ENCODE results near the gene PELI2. TPM values are rescaled to one million over a fixed set of nuclear protein-coding genes. Genes with fewer than 3 reads are reported as not detected.

The PELI2 gene
- total and polyA plus RNA-seq, 3 donors from 2014 or later, result 14.5 to 32.5 (median 27.6) TPM

GRCh38 chr14:56247495-56248200 lies 129.4 kb downstream of the PELI2 start:
- H3K36me3 ChIP-seq (ENCODE audit: low read depth, missing control alignments), result no peaks in the 10 kb centered on the region
- H3K4me3 ChIP-seq, result no peak overlapping the region
- no peaks in the 10 kb centered on the region for H3K4me1 ChIP-seq
- TF ChIP-seq CTCF (IDR thresholded peaks at IDR 0.05), result peak in 1 of 3 experiments; percentile 23
- no peak for TF ChIP-seq POLR2A (IDR thresholded peaks at IDR 0.05)
- no peak overlapping the region for H3K27ac ChIP-seq
- intact Hi-C loops (cut with DNase I; ENCODE audit: low total_unique reads), result no loop called here
- H3K9me3 ChIP-seq, result no peaks in the 10 kb centered on the region
- DNase-seq, result no peak
- 68 to 73% methylated on average over 5 of the region's 5 CpGs for WGBS, 2 donors
- H3K27me3 ChIP-seq, result no peaks in the 10 kb centered on the region

- H3K36me3 ChIP-seq (ENCODE audit: low read depth, missing control alignments), result no peaks in the 10 kb centered on the region
- H3K4me1 ChIP-seq, result no peaks in the 10 kb centered on the region
- 64 to 68% methylated on average over 5 of the region's 5 CpGs for WGBS, 2 donors
- TF ChIP-seq POLR2A (IDR thresholded peaks at IDR 0.05), result no peak
- TF ChIP-seq CTCF (IDR thresholded peaks at IDR 0.05), result no peak
- no peak overlapping the region for H3K4me3 ChIP-seq
- intact Hi-C loops (cut with DNase I; ENCODE audit: low total_unique reads), result no loop called here
- no peak for DNase-seq
- no peaks in the 10 kb centered on the region for H3K27me3 ChIP-seq
- no peak overlapping the region for H3K27ac ChIP-seq
- no peaks in the 10 kb centered on the region for H3K9me3 ChIP-seq
These were observed 130.2 kb downstream of the PELI2 start for GRCh38 chr14:56248442-56248841.

GRCh38 chr14:56261046-56261445 lies 142.8 kb downstream of the PELI2 start:
- no peaks in the 10 kb centered on the region for H3K4me1 ChIP-seq
- intact Hi-C loops (cut with DNase I; ENCODE audit: low total_unique reads), result no loop called here
- H3K27ac ChIP-seq, result no peak overlapping the region
- no peaks in the 10 kb centered on the region for H3K27me3 ChIP-seq
- DNase-seq, result no peak
- WGBS, 2 donors, result 83 to 84% methylated on average over 4 of the region's 4 CpGs
- TF ChIP-seq CTCF (IDR thresholded peaks at IDR 0.05) (no peak), POLR2A (IDR thresholded peaks at IDR 0.05) (no peak)
- H3K36me3 ChIP-seq (ENCODE audit: low read depth, missing control alignments), result no peaks in the 10 kb centered on the region
- no peaks in the 10 kb centered on the region for H3K9me3 ChIP-seq
- H3K4me3 ChIP-seq, result no peak overlapping the region

- intact Hi-C loops (cut with DNase I; ENCODE audit: low total_unique reads), result no loop called here
- no peaks in the 10 kb centered on the region for H3K9me3 ChIP-seq
- no peak overlapping the region for H3K4me3 ChIP-seq
- no peaks in the 10 kb centered on the region for H3K36me3 ChIP-seq (ENCODE audit: low read depth, missing control alignments)
- no peak for TF ChIP-seq POLR2A (IDR thresholded peaks at IDR 0.05)
- no peak for DNase-seq
- 62 to 84% methylated on average over 3 of the region's 3 CpGs for WGBS, 2 donors
- H3K27me3 ChIP-seq, result no peaks in the 10 kb centered on the region
- H3K4me1 ChIP-seq, result no peaks in the 10 kb centered on the region
- H3K27ac ChIP-seq, result no peak overlapping the region
These were observed 144.3 kb downstream of the PELI2 start for GRCh38 chr14:56262530-56262929.

GRCh38 chr14:56268039-56268438 lies 149.8 kb downstream of the PELI2 start:
- Histone ChIP-seq H3K9me3 (no peaks in the 10 kb centered on the region), H3K27me3 (no peaks in the 10 kb centered on the region), H3K27ac (no peak overlapping the region), H3K4me1 (no peaks in the 10 kb centered on the region), H3K4me3 (no peak overlapping the region), H3K36me3 (ENCODE audit: low read depth, missing control alignments) (no peaks in the 10 kb centered on the region)
- WGBS, 2 donors, result 95 to 96% methylated on average over 2 of the region's 2 CpGs
- intact Hi-C loops (cut with DNase I; ENCODE audit: low total_unique reads), result no loop called here
- no peak for TF ChIP-seq CTCF (IDR thresholded peaks at IDR 0.05)
- no peak for TF ChIP-seq POLR2A (IDR thresholded peaks at IDR 0.05)
- no peak for DNase-seq

All from testis (tissue), 3 donors.